GM21576 (cell line): ENCODE measurements around the gene ACP1.

Source experiments
- ATAC-seq: cut with Tn5 transposase; IDR thresholded peaks from one replicate; pipeline ENCODE4 v1.9.1; 2021; ENCODE audit warnings: mild to moderate bottlenecking, moderate library complexity; ENCODE audit not compliant: unreplicated experiment

The ACP1 gene

GRCh38 chr2:254241-254640, 10.5 kb upstream of the ACP1 start:
- no peak for ATAC-seq

- ATAC-seq = no peak
These were observed 9.6 kb upstream of the ACP1 start for GRCh38 chr2:255195-255594.

GRCh38 chr2:256094-256493, 8.7 kb upstream of the ACP1 start:
- no peak for ATAC-seq

GRCh38 chr2:257429-257828, 7.3 kb upstream of the ACP1 start:
- ATAC-seq = no peak

- no peak for ATAC-seq
These were observed 6.9 kb upstream of the ACP1 start for GRCh38 chr2:257842-258241.

GRCh38 chr2:258933-259332, 5.8 kb upstream of the ACP1 start:
- ATAC-seq = no peak

- ATAC-seq = no peak
These were observed 4.9 kb upstream of the ACP1 start for GRCh38 chr2:259789-260331.

- no peak for ATAC-seq
These were observed 4.1 kb upstream of the ACP1 start for GRCh38 chr2:260507-261161.

- no peak for ATAC-seq
These were observed 2.6 kb upstream of the ACP1 start for GRCh38 chr2:262117-262516.

- no peak for ATAC-seq
These were observed 1.6 kb upstream of the ACP1 start for GRCh38 chr2:263022-263738.

- ATAC-seq = peak; percentile 27
These were observed 814 bp upstream of the ACP1 start, which contains the start of gene SH3YL1 for GRCh38 chr2:263774-264492. Gene SH3YL1 (minus strand): TSS chr2:264032. CDS start chr2:263984, 48 bp downstream.

- ATAC-seq = no peak
These were observed 3.6 kb downstream of the ACP1 start for GRCh38 chr2:268323-268722.

GRCh38 chr2:269356-270030, 4.7 kb downstream of the ACP1 start:
- no peak for ATAC-seq

GRCh38 chr2:270861-271260, 6.1 kb downstream of the ACP1 start:
- no peak for ATAC-seq

- ATAC-seq = no peak
These were observed 7.2 kb downstream of the ACP1 start for GRCh38 chr2:271917-272316.

- no peak for ATAC-seq
These were observed 8.6 kb downstream of the ACP1 start for GRCh38 chr2:273333-273732.

- no peak for ATAC-seq
These were observed 9.8 kb downstream of the ACP1 start for GRCh38 chr2:274503-274902.

GRCh38 chr2:275466-275865, 10.7 kb downstream of the ACP1 start:
- peak; percentile 98 for ATAC-seq

GRCh38 chr2:278312-278926, 13.7 kb downstream of the ACP1 start:
- no peak for ATAC-seq

- no peak for ATAC-seq
These were observed 14.2 kb downstream of the ACP1 start for GRCh38 chr2:278927-279320.

- no peak for ATAC-seq
These were observed 14.6 kb downstream of the ACP1 start for GRCh38 chr2:279366-279765.
